Measurements from ENCODE around the gene ETV6. TPM values are rescaled to one million over a fixed set of nuclear protein-coding genes. Genes with fewer than 3 reads are reported as not detected.

The ETV6 gene
- total and polyA plus RNA-seq, 3 donors from 2014 or later: 7.8 to 20.9 (median 16.3) TPM

GRCh38 chr12:11685716-11686115 lies 36.2 kb downstream of the ETV6 start:
- Histone ChIP-seq H3K27ac (no peak overlapping the region), H3K27me3 (no peaks in the 10 kb centered on the region), H3K9me3 (no peaks in the 10 kb centered on the region), H3K4me3 (no peak overlapping the region), H3K4me1 (no peaks in the 10 kb centered on the region), H3K36me3 (ENCODE audit: low read depth, missing control alignments) (no peaks in the 10 kb centered on the region)
- WGBS, 2 donors: 64 to 66% methylated on average over 2 of the region's 2 CpGs
- no peak for TF ChIP-seq POLR2A (IDR thresholded peaks at IDR 0.05)
- TF ChIP-seq, protein P1, sequence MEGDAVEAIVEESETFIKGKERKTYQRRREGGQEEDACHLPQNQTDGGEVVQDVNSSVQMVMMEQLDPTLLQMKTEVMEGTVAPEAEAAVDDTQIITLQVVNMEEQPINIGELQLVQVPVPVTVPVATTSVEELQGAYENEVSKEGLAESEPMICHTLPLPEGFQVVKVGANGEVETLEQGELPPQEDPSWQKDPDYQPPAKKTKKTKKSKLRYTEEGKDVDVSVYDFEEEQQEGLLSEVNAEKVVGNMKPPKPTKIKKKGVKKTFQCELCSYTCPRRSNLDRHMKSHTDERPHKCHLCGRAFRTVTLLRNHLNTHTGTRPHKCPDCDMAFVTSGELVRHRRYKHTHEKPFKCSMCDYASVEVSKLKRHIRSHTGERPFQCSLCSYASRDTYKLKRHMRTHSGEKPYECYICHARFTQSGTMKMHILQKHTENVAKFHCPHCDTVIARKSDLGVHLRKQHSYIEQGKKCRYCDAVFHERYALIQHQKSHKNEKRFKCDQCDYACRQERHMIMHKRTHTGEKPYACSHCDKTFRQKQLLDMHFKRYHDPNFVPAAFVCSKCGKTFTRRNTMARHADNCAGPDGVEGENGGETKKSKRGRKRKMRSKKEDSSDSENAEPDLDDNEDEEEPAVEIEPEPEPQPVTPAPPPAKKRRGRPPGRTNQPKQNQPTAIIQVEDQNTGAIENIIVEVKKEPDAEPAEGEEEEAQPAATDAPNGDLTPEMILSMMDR (IDR thresholded peaks at IDR 0.05): no peak
- intact Hi-C loops (cut with DNase I; ENCODE audit: low total_unique reads): no loop called here
- no peak for DNase-seq

- Histone ChIP-seq H3K27me3 (no peaks in the 10 kb centered on the region), H3K36me3 (ENCODE audit: low read depth, missing control alignments) (no peaks in the 10 kb centered on the region), H3K9me3 (no peaks in the 10 kb centered on the region), H3K4me1 (no peaks in the 10 kb centered on the region), H3K4me3 (no peak overlapping the region), H3K27ac (no peak overlapping the region)
- intact Hi-C loops (cut with DNase I; ENCODE audit: low total_unique reads): no loop called here
- 88 to 94% methylated on average over 2 of the region's 2 CpGs for WGBS, 2 donors
- no peak for TF ChIP-seq POLR2A (IDR thresholded peaks at IDR 0.05)
- TF ChIP-seq, protein P1 (IDR thresholded peaks at IDR 0.05): no peak
- no peak for DNase-seq
Observed at GRCh38 chr12:11686120-11686519, 36.6 kb downstream of the ETV6 start.

- H3K4me3 ChIP-seq: no peak overlapping the region
- H3K27me3 ChIP-seq: no peaks in the 10 kb centered on the region
- no peak for DNase-seq
- H3K27ac ChIP-seq: no peak overlapping the region
- TF ChIP-seq, protein P1 (IDR thresholded peaks at IDR 0.05): no peak
- no peak for TF ChIP-seq POLR2A (IDR thresholded peaks at IDR 0.05)
- no peaks in the 10 kb centered on the region for H3K4me1 ChIP-seq
- H3K9me3 ChIP-seq: no peaks in the 10 kb centered on the region
- intact Hi-C loops (cut with DNase I; ENCODE audit: low total_unique reads): no loop called here
- WGBS, 2 donors: 86% methylated on average over 2 of the region's 2 CpGs
- H3K36me3 ChIP-seq (ENCODE audit: low read depth, missing control alignments): no peaks in the 10 kb centered on the region
Observed at GRCh38 chr12:11687528-11687927, 38.1 kb downstream of the ETV6 start.

DNA sequence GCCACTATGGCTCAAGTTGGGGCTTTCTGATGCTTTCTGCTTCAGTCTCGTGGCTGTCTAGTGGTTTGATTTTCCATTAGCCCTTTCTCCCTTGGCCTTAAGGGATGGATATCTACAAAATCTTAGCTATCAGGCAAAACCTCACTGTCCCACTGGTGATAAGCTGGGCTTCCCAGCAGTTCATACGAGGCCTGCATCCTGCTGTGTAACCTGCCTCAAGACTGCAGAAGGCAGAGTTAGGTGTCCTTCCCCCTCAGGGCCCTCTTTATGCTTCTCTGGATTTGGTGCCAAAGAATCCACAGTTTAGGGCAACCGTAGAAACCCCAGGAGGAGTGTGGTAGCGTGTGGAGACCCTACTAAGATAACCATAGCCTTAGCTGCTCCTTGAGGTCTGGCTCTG lies 38.9 kb downstream of the ETV6 start:
- DNase-seq: no peak
- Histone ChIP-seq H3K9me3 (no peaks in the 10 kb centered on the region), H3K4me1 (no peaks in the 10 kb centered on the region), H3K4me3 (no peak overlapping the region), H3K27ac (no peak overlapping the region), H3K36me3 (ENCODE audit: low read depth, missing control alignments) (no peaks in the 10 kb centered on the region), H3K27me3 (no peaks in the 10 kb centered on the region)
- TF ChIP-seq, protein P1 (IDR thresholded peaks at IDR 0.05): no peak
- no peak for TF ChIP-seq POLR2A (IDR thresholded peaks at IDR 0.05)
- intact Hi-C loops (cut with DNase I; ENCODE audit: low total_unique reads): no loop called here
- WGBS, 2 donors: 83 to 84% methylated on average over 4 of the region's 4 CpGs

DNA sequence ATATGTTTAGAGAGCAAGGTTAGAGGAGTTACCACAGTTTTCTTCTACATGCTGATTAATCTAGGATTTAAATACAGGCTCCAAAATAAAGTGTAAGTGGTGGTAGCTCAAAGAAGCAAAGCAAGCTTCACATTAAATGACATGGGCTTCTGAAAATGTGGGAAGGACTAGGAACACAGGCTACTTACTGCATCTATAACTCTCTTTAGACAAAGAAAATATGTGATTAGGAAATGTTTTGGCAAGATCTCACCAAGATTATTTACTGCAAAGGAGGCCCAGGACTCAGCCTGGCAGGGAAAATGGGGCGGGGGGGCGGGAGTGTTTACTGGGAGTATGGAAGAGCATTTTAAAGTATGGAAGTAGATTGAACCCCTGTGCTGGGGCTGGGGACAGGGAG lies 39.4 kb downstream of the ETV6 start:
- intact Hi-C loops (cut with DNase I; ENCODE audit: low total_unique reads): no loop called here
- WGBS, 2 donors: 91 to 92% methylated on average over 2 of the region's 2 CpGs
- Histone ChIP-seq H3K27ac (no peak overlapping the region), H3K9me3 (no peaks in the 10 kb centered on the region), H3K4me3 (no peak overlapping the region), H3K27me3 (no peaks in the 10 kb centered on the region), H3K4me1 (no peaks in the 10 kb centered on the region), H3K36me3 (ENCODE audit: low read depth, missing control alignments) (no peaks in the 10 kb centered on the region)
- TF ChIP-seq POLR2A (IDR thresholded peaks at IDR 0.05): no peak
- TF ChIP-seq, protein P1 (IDR thresholded peaks at IDR 0.05): no peak
- DNase-seq: no peak

All from testis (tissue), 3 donors.